T-helper 1 cell (primary cell): ENCODE results near the gene WWP2.

ENCODE experiments used
- DNase-seq, 5 donors: peaks; one replicate each; pipeline ENCODE4 v3.0.0-alpha.2; 2012 to 2020

The WWP2 gene

GRCh38 chr16:69859105-69859989, 97.2 kb downstream of the WWP2 start:
- no peak for DNase-seq

- DNase-seq: no peak
Observed at GRCh38 chr16:69860233-69861231, 98.4 kb downstream of the WWP2 start.

- no peak for DNase-seq
Observed at GRCh38 chr16:69861292-69862030, 99.3 kb downstream of the WWP2 start.

GRCh38 chr16:69863401-69864281, 101.5 kb downstream of the WWP2 start:
- DNase-seq: no peak

- DNase-seq: no peak
Observed at GRCh38 chr16:69865701-69866100, 103.6 kb downstream of the WWP2 start.

- DNase-seq: no peak
Observed at GRCh38 chr16:69867784-69868560, 105.8 kb downstream of the WWP2 start.

- DNase-seq: no peak
Observed at GRCh38 chr16:69870761-69871160, 108.6 kb downstream of the WWP2 start.

- no peak for DNase-seq
Observed at GRCh38 chr16:69871708-69872107, 109.6 kb downstream of the WWP2 start.

GRCh38 chr16:69872888-69873287, 110.8 kb downstream of the WWP2 start:
- DNase-seq: no peak

GRCh38 chr16:69873783-69874182, 111.7 kb downstream of the WWP2 start:
- no peak for DNase-seq

GRCh38 chr16:69874271-69874670, 112.1 kb downstream of the WWP2 start:
- DNase-seq: no peak

GRCh38 chr16:69880640-69881133, 118.6 kb downstream of the WWP2 start:
- DNase-seq: no peak

GRCh38 chr16:69881141-69881540, 119.0 kb downstream of the WWP2 start:
- DNase-seq: no peak

- no peak for DNase-seq
Observed at GRCh38 chr16:69883744-69884143, 121.6 kb downstream of the WWP2 start.

GRCh38 chr16:69885722-69886121, 123.6 kb downstream of the WWP2 start:
- no peak for DNase-seq

- no peak for DNase-seq
Observed at GRCh38 chr16:69886726-69887125, 124.6 kb downstream of the WWP2 start.

GRCh38 chr16:69888005-69888590, 126.0 kb downstream of the WWP2 start:
- DNase-seq: no peak

- DNase-seq: no peak
Observed at GRCh38 chr16:69889295-69889964, 127.3 kb downstream of the WWP2 start.

- no peak for DNase-seq
Observed at GRCh38 chr16:69890114-69890891, 128.2 kb downstream of the WWP2 start.
